GM18505 (cell line): ENCODE measurements around the gene NDST4.

Experiments used
- ATAC-seq: cut with Tn5 transposase; IDR thresholded peaks from one replicate; pipeline ENCODE4 v1.9.1; 2021; ENCODE audit not compliant: unreplicated experiment
- POLR2A ChIP-seq: IDR thresholded peaks from 4 replicates; pipeline ENCODE4 v1.6.1; 2011; ENCODE audit warnings: borderline replicate concordance; ENCODE audit not compliant: insufficient read depth, insufficient read length; ENCODE audit errors: extremely low read depth

Gene NDST4

DNA sequence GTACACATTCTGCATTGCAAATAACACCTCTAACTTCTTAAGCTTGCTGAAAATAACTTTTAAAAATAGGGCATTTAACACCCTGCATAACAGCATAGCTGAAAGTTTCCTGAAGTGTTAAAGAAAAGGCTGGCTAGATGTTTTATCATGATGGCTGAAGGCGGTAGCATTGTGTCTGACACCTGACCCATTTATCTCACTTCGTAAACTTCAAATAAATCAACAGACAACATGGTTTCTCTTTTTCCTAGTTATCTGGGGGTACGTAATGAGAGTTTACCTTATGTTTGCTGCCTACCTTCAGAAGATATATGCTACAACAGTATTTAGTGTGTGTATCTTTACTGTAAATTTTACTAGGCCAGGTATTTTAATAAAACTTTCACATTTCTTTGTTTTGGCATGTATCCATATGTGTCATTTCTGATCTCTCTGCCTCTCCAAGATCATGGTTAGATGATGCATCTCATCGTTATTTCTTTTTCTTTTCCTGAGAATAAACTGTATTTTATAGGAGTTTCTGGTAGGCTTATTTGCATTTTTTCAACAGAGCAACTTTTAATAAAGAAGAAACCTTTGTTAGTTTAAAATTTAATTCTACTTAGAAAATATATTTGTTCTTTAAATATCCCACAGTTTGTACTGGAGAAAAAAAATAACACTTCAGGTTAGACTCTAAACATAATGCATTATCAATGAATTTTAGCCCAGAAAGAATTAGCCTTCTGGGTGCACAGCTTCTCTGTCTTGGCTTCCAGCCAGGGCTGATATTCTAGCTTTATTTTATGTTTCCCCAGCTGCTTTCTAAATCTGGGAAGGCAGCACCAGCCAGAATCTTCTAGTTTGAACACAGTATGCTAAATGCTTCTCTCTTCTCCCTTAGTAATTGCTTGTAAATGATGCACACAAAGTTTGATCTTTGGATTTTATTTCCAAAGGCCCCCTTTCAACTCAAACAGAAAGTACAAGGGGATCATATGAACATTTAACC lies 2.9 kb downstream of the NDST4 start:
- TF ChIP-seq POLR2A = no peak
- ATAC-seq = no peak

DNA sequence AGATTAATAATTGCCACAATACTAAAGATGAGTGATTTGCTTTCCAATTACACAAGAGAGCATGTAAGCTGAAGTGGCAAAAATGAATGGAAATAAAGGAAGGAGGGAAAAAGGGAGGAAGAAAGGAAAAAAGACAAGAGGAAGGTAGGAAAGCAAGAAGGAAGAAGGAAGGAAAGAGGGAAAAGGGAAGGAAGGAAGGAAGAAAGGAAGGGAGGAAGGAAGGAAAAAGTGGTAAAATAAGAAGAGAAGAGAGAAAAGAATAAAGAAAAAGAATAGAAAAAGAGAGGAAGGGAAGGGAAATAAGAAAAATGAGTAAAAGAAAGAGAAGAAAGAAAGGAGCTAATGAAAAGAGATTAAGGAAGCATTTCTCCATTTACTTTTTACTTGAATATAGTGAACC lies 4.6 kb downstream of the NDST4 start:
- no peak for ATAC-seq
- TF ChIP-seq POLR2A = no peak

- no peak for ATAC-seq
- no peak for TF ChIP-seq POLR2A
These were observed 6.0 kb downstream of the NDST4 start for GRCh38 chr4:115107411-115107810.

DNA sequence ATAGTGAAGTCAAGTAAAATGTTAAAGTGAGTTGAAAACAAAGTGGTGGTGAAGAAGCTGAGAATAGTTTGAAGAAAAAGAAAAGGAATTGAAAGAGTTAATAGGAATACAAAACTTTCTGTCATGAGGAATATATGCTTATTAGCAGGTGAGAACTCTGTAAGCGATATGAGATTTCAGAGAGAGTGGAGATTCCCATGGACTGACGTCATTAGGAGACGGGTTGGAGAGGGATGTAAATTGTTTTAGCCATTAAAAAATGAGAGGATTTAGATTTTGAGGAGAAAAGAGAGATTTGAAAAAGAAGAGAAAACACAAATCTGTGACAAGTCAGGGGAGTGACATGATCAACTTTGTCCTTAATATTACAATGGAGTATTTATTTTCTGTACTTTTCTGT lies 11.7 kb downstream of the NDST4 start:
- ATAC-seq = no peak
- TF ChIP-seq POLR2A = no peak

DNA sequence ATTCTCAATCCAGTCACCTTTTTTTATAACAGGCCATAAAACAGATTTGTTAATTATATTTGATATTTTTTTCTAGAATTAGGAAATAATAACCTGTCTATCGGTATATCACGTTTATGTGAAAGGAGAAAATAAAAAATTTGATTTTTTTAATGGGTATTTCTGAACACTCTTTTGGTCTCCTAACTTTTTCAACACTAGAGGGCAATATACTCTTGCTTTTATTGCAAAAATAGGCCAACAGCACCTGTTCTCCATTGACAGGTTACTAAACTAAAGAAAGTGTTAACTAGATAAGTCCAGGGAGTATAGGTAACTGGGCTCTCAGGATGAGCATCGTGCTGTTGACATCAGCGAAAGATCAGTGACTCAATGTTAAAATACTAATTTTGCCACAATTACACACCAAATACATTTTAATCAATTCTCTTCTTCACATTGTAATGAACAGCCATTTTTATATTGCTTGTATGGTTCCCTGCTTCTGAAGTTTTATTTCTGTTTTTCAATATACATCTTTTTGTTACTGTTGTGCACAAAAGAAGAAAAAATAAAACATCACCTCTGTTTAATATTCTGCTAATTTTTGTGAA lies 22.8 kb downstream of the NDST4 start:
- TF ChIP-seq POLR2A = no peak

GRCh38 chr4:115082633-115083032 lies 30.8 kb downstream of the NDST4 start:
- TF ChIP-seq POLR2A = no peak
- ATAC-seq = no peak

More for the DNA sequence above, 22.8 kb downstream of the NDST4 start:
- ATAC-seq = peak; percentile 86

DNA sequence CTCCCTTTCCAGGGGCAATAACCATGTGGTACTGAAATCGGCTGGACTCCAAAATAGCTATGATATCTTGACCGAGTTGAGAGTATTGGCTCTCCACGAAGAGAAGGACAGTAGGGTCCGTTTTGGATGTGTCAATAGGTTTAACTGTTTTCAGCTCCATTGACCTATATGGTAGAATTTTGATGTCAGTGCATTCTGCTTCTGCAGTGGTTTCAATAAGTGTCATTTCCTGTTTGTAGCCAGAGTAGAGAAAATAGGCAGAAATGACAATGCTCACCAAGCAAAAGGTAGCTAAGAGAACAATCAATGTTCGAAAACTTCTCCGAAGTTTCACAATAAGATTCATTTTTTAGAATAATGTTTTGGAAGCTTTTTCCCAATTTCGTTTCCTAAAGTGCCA lies 36.7 kb downstream of the NDST4 start:
- no peak for TF ChIP-seq POLR2A
- no peak for ATAC-seq

- TF ChIP-seq POLR2A = no peak
- no peak for ATAC-seq
These were observed 54.9 kb downstream of the NDST4 start for GRCh38 chr4:115058533-115058932.

DNA sequence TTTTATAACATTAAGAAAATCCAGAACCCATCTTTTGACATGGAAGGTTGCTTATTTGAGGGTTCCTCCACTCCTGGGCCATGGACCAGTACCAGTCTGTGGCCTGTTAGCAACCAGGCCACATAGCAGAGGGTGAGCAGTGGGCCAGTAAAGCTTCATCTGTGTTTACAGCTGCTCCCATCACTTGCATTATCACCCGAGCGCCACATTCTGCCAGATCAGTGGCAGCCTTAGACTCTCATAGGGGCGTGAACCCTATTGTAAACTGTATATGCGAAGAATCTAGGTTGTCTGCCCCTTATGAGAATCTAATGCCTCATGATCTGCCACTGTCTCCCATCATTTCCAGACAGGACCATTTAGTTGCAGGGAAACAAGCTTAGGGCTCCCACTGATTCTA lies 58.6 kb downstream of the NDST4 start:
- ATAC-seq = peak; percentile 47
- no peak for TF ChIP-seq POLR2A

GRCh38 chr4:115053313-115053712 lies 60.1 kb downstream of the NDST4 start:
- no peak for TF ChIP-seq POLR2A
- no peak for ATAC-seq

DNA sequence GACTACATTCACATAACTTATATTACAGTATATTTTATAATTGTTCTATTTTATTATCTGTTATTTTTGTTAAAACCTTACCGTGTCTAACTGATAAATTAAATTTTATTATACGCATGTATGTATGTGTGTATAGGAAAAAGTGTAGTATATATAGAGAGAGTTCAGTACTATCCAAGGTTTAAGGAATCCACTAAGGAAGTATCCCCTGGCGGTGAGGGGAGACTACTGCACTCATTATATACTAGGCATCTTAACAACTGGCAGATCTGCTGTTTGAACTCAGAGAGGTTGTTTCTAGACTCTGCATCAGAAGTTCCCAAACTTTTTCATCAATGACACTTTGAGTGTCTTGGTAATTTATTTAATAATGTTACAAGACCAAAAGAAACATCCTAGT lies 70.9 kb downstream of the NDST4 start:
- peak; percentile 48 for ATAC-seq
- TF ChIP-seq POLR2A = no peak

GRCh38 chr4:115030281-115030680 lies 83.1 kb downstream of the NDST4 start:
- no peak for TF ChIP-seq POLR2A
- no peak for ATAC-seq

DNA sequence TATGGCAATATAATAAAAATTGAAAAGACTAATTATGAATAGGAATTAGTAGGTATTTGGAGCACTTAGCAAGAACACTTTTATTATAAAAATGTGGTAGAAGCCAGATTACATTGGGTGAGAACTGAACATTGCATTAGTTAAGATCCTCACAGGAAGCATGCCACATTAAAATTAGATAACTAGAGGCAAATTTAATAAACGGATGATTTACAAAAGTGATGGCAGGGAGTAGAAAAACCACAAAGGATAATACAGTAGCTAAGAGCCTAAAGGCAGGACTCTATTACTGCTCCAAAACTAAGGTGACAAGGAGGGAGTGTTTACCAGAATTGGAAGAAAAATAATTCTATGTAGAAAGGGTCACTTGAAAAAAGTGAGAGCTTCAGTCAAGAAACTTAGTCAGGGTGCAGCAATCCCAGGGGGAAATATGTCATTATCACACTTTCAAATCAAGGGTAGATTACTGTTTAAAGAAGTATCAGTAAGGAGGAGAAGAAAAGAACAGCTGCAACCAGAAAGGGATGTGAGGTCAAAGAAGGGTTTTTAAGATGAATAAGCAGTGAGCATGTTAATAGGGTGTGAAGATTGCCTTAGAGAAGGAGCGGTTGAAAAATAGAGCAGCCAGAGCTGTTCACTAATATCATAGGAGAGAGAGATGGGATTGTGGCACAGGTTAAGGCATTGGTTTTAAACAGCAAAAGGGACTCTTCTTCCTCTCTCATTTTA lies 84.6 kb downstream of the NDST4 start:
- ATAC-seq = no peak
- TF ChIP-seq POLR2A = no peak
